ENCODE measurements around the gene TP73. TPM values are rescaled to one million over a fixed set of nuclear protein-coding genes. Genes with fewer than 3 reads are reported as not detected.

TP73 gene
- total RNA-seq, 6 experiments from 2014 or later = 0.05 to 2.3 (median 0.32) TPM

DNA sequence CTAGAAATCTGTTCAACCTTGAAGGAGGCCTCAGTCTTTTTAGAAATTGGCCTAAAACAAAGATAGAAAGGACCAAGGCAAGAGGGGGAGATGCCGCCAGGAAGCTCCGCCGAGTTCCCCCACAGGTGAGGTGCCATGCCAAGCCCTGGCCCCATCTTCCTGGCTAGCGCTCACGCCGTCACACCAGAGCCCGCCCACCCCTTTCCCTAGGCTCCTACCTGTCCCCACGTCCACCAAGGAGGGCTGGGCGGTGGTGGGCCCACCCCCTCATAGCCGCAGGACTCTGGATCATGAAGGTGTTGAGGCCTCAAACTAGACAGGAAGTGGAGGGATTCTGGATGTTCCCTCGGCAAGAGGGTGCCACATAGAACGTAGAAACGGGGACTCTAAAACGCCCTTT is 84.4 kb downstream of the TP73 start:
- intact Hi-C loops (cut with DNase I) = no loop called here
- TF ChIP-seq, protein P1, sequence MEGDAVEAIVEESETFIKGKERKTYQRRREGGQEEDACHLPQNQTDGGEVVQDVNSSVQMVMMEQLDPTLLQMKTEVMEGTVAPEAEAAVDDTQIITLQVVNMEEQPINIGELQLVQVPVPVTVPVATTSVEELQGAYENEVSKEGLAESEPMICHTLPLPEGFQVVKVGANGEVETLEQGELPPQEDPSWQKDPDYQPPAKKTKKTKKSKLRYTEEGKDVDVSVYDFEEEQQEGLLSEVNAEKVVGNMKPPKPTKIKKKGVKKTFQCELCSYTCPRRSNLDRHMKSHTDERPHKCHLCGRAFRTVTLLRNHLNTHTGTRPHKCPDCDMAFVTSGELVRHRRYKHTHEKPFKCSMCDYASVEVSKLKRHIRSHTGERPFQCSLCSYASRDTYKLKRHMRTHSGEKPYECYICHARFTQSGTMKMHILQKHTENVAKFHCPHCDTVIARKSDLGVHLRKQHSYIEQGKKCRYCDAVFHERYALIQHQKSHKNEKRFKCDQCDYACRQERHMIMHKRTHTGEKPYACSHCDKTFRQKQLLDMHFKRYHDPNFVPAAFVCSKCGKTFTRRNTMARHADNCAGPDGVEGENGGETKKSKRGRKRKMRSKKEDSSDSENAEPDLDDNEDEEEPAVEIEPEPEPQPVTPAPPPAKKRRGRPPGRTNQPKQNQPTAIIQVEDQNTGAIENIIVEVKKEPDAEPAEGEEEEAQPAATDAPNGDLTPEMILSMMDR (IDR thresholded peaks at IDR 0.05) = no peak
- TF ChIP-seq POLR2A (IDR thresholded peaks at IDR 0.05) = no peak
- WGBS (ENCODE audit: insufficient coverage, low coverage, low lambda C conversion rate, missing lambda C conversion rate) = 82% methylated on average over 13 of the region's 14 CpGs

DNA sequence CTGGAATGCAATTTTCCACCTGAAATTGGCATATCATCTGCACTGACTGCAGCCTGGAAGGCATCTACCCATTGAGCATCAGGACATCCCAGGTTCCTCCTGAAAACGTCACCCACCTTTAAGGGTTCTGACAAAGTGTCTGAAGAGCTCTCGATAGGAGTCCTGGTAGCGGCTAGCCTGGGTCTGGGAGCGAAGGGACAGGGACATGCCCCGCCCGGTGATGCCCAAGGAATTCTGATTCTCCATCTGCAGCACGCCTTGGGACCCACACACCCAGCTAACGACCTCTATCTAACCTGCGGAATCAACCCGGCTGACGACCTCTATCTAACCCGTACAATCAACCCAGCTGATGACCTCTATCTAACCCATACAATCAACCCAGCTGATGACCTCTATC is 86.6 kb downstream of the TP73 start:
- no peaks in the 10 kb centered on the region for H3K27me3 ChIP-seq
- peaks cover 0 to 31% (median 4%) of the 10 kb centered on the region in 4 donors for H3K36me3 ChIP-seq
- H3K4me1 ChIP-seq = peaks cover 0 to 8% (median 0%) of the 10 kb centered on the region in 4 donors
- no peaks in the 10 kb centered on the region for H3K9me3 ChIP-seq
- WGBS (ENCODE audit: insufficient coverage, low coverage, low lambda C conversion rate, missing lambda C conversion rate) = 75% methylated on average over 3 of the region's 12 CpGs
- ATAC-seq (no peak), DNase-seq (no peak)
- no peak for TF ChIP-seq POLR2A (IDR thresholded peaks at IDR 0.05)
- TF ChIP-seq, protein P1 (IDR thresholded peaks at IDR 0.05) = no peak
- H3K27ac ChIP-seq = no peak overlapping the region
- intact Hi-C loops (cut with DNase I) = no loop called here
- no peak overlapping the region for H3K4me3 ChIP-seq

More for the DNA sequence above, 84.4 kb downstream of the TP73 start:
- no peak overlapping the region for H3K27ac ChIP-seq
- no peak overlapping the region for H3K4me3 ChIP-seq
- H3K9me3 ChIP-seq = no peaks in the 10 kb centered on the region
- peaks cover 0 to 15% (median 0%) of the 10 kb centered on the region in 4 donors for H3K4me1 ChIP-seq
- no peak for DNase-seq
- H3K36me3 ChIP-seq = peaks cover 0 to 21% (median under 1%) of the 10 kb centered on the region in 4 donors
- no peaks in the 10 kb centered on the region for H3K27me3 ChIP-seq
- no peak for ATAC-seq

DNA sequence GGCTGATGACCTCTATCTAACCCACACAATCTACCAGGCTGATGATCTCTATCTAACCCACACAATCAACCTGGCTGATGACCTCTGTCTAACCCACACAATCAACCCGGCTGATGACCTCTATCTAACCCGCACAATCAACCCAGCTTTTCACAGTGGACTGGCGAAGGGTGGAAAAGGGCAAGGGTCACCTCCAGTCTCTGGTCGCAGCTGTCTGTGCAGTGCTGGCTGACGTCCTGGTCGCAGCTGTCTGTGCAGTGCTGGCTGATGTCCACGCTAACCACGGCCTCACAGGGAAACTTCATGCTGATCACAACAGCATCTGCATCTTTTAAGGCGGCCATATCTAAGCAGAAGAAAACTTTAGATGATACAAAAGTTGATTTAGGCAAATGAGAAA is 87.7 kb downstream of the TP73 start:
- H3K27me3 ChIP-seq = no peaks in the 10 kb centered on the region
- WGBS (ENCODE audit: insufficient coverage, low coverage, low lambda C conversion rate, missing lambda C conversion rate) = 38% methylated on average over 9 of the region's 9 CpGs
- DNase-seq (peak; percentile 78 to 88 (median 88)), ATAC-seq (peak; percentile 96 to 99 (median 98))
- no peak overlapping the region for H3K4me3 ChIP-seq
- peaks cover 0 to 31% (median 4%) of the 10 kb centered on the region in 4 donors for H3K36me3 ChIP-seq
- TF ChIP-seq, protein P1 (IDR thresholded peaks at IDR 0.05) = no peak
- TF ChIP-seq POLR2A (IDR thresholded peaks at IDR 0.05) = no peak
- intact Hi-C loops (cut with DNase I) = no loop called here
- no peaks in the 10 kb centered on the region for H3K9me3 ChIP-seq
- H3K4me1 ChIP-seq = peaks cover 0 to 7% (median 0%) of the 10 kb centered on the region in 4 donors
- no peak overlapping the region for H3K27ac ChIP-seq

DNA sequence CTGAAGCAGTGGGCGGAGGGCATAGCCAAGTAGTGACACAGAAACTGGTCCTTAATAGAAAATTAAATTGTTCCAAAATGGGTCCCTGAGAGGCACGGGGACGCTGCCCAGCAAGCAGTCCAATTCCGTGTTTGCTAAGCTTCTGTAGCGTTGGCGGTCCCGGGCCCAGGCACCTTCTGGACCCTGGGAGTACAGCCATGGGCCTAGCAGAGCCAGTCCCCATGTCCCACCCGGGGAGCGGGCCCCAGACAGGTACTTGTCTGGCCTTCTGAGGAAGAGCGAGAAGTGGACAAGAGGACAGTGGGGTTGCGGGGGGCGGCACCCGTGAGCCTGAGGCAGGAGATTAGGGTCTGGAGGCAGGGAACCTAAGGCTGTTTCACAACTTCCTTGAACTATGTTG is 88.4 kb downstream of the TP73 start:
- whole genome bisulfite sequencing (ENCODE audit: insufficient coverage, low coverage, low lambda C conversion rate, missing lambda C conversion rate) = 90% methylated on average over 8 of the region's 13 CpGs
- Histone ChIP-seq H3K27ac (no peak overlapping the region), H3K4me3 (no peak overlapping the region), H3K4me1 (peaks cover 0 to 11% (median 0%) of the 10 kb centered on the region in 4 donors), H3K9me3 (no peaks in the 10 kb centered on the region), H3K27me3 (no peaks in the 10 kb centered on the region), H3K36me3 (peaks cover 0 to 31% (median 4%) of the 10 kb centered on the region in 4 donors)
- ATAC-seq = no peak
- TF ChIP-seq POLR2A (IDR thresholded peaks at IDR 0.05) = no peak
- TF ChIP-seq, protein P1 (IDR thresholded peaks at IDR 0.05) = no peak
- no peak for DNase-seq
- intact Hi-C loops (cut with DNase I) = no loop called here

Data from right lobe of liver (tissue), 6 donors.